Esophagus squamous epithelium (tissue), 4 donors: Measurements from ENCODE around the gene LAP3.

Source experiments
- CTCF ChIP-seq, 6 experiments: fragments of 450-650 bp in 4 of 6; fragments of 200-600 bp in 2 of 6; sonication (generic) in 2 of 6; IDR thresholded peaks; one replicate each; pipeline ENCODE4 v1.5.1; 2016 to 2019; ENCODE audit warnings: antibody characterized with exemption in 6 of 6, mild to moderate bottlenecking in 4 of 6, moderate library complexity in 4 of 6
- POLR2A ChIP-seq, 4 donors: fragments of 450-650 bp; IDR thresholded peaks; one replicate each; pipeline ENCODE4 v1.6.1; 2017; ENCODE audit warnings: antibody characterized with exemption in 4 of 4, mild to moderate bottlenecking in 4 of 4, moderate library complexity in 3 of 4

GRCh38 chr4:17550549-17550948 is 26.4 kb upstream of the LAP3 start:
- TF ChIP-seq CTCF (IDR thresholded peaks at IDR 0.05) (no peak), POLR2A (IDR thresholded peaks at IDR 0.05) (no peak)
